GM21526 (cell line): ENCODE data around the gene SLC15A5.

ENCODE experiments used
- ATAC-seq: cut with Tn5 transposase; IDR thresholded peaks from one replicate; pipeline ENCODE4 v1.9.1; 2021; ENCODE audit warnings: moderate library complexity; ENCODE audit not compliant: unreplicated experiment, low FRiP score

Gene SLC15A5, protein sequence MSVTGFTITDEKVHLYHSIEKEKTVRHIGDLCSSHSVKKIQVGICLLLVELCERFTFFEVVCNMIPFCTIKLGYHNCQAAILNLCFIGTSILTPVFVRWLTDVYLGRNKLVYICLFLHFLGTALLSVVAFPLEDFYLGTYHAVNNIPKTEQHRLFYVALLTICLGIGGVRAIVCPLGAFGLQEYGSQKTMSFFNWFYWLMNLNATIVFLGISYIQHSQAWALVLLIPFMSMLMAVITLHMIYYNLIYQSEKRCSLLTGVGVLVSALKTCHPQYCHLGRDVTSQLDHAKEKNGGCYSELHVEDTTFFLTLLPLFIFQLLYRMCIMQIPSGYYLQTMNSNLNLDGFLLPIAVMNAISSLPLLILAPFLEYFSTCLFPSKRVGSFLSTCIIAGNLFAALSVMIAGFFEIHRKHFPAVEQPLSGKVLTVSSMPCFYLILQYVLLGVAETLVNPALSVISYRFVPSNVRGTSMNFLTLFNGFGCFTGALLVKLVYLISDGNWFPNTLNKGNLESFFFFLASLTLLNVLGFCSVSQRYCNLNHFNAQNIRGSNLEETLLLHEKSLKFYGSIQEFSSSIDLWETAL

DNA sequence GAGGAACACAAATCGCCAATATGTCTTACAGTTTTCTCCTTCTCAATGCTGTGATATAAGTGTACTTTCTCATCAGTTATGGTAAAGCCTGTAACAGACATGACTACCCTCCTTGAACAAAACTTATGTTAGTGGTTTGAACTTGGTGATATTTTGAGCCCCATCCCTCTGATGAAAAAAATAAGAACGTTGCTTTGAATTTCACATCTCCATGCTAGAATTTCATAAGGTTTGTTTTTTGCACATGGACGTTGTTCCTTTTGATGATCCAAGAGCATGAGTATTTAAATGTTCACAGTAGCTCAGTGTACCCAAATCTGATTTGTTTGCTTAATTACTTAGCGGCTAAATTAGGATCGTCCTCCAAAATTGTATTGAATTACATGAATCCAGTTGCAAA, at the start of gene SLC15A5:
TSS of gene SLC15A5 (minus strand) at position 101 of the 400 bp plus-strand sequence. CDS start at position 101, 0 bp downstream.
- no peak for ATAC-seq

DNA sequence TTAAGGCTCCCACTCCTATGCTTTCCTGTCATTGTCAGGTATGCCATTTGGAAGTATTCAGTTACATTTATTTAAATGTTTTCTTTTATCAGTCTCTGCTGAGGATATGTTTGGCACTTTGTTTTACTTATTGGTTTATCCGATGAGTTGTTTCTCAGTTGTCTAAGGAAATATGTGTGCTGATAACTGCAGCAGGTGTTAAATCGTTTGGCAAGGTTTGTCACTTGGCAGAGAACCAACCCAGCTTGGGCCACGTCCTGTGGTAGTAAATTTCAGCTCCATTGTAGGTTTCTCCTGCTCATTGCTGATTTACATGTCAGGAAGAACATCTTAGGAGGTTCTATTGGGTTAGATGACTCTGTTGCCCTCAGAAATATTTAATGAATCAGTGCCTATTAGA, 47.9 kb upstream of the SLC15A5 start:
- ATAC-seq: no peak

DNA sequence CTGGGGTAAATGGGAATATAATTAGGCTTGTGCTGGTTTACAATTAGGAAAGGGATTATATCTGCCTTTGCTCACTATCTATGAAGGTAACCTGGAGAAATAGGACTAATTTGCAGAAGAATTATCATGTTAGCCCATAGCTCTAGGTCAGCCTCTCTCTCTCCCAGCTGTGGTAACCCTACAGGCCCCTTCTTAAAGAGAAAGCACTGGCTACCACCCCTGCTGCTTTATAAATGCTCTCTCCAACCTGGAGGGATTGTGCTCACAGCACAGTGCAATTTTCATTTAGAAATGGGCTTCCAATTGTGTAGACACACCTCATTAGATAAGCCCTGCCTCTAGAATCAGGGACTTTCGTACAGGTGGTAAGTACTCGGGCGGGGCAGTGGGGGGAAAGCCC, 47.3 kb upstream of the SLC15A5 start:
- ATAC-seq: no peak

DNA sequence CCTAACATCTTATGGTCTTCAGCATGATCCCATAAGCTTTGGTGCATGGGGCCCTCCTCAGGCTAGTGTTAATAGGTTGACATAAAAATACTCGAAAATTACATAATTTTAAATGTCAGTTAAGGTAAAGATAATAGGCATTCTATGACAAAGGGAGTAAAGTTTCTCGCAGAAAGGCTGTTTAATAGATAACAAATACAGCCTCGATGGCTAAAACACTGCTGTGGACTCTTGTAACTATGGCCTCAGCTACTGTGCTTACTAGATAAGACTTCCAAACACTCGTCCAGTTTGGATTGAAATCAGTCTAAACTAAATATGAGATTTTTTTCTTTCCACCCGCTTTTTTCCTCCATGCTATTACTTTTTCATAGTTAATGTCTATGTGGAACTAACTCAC, 46.8 kb upstream of the SLC15A5 start:
- ATAC-seq: no peak

GRCh38 chr12:16323638-16324037, 46.2 kb upstream of the SLC15A5 start:
- no peak for ATAC-seq

- no peak for ATAC-seq
Measured at GRCh38 chr12:16323010-16323409, 45.5 kb upstream of the SLC15A5 start.

- no peak for ATAC-seq
Measured at GRCh38 chr12:16310934-16311333, 33.4 kb upstream of the SLC15A5 start.

DNA sequence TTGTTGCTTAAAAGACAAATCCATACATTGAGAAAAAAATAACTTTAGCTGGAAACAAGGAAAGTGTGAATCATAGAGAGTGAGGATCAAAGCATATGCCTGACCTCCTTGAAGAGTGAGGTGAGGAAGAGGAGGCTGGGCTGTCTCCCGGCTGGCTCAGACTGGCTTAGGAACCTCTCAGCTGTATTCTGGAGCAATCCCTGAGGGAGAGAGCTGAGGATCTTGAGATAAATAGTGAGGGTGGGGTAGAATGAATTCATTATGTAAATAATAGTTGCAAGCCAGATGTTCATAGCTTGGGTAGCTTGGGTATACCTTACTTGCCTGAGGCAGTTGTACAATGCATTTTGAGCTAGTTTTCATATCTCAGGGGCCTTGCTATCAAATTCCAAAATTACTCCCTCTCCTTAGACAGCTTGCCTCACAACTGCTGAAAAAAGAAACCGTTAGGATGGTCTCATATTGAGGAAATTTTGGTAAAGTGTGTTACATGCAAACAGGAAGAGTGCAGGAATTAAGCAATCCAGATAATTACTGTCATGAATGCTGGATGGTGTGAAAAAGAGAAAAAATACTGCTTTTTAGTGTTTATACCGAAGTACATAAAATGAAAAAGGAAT, 30.5 kb upstream of the SLC15A5 start:
- ATAC-seq: no peak

GRCh38 chr12:16303939-16304338, 26.5 kb upstream of the SLC15A5 start:
- no peak for ATAC-seq

- ATAC-seq: no peak
Measured at GRCh38 chr12:16300736-16301135, 23.3 kb upstream of the SLC15A5 start.

- no peak for ATAC-seq
Measured at GRCh38 chr12:16300122-16300521, 22.6 kb upstream of the SLC15A5 start.

DNA sequence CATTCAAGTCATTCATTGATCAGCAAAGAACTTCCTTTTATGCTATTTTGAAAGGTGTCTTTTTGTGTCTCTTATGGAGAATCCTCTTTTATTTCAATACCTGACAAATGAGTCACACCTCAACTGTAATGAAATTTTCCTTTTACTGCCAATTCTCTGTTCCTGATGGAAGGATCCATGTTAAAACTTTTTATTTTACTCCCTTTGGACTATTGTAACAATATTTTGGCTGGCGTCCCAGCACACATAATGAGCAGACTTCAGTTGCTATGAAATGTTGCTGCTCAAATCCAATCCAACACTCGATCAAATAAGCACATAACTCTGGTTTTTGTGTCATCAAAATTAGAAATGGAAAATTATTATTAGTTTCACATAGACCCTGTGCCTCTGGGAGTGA, 21.9 kb upstream of the SLC15A5 start:
- no peak for ATAC-seq

GRCh38 chr12:16297521-16297920, 20.0 kb upstream of the SLC15A5 start:
- no peak for ATAC-seq

- no peak for ATAC-seq
Measured at GRCh38 chr12:16294376-16294956, 17.0 kb upstream of the SLC15A5 start.

GRCh38 chr12:16291032-16291431, 13.5 kb upstream of the SLC15A5 start:
- ATAC-seq: no peak

DNA sequence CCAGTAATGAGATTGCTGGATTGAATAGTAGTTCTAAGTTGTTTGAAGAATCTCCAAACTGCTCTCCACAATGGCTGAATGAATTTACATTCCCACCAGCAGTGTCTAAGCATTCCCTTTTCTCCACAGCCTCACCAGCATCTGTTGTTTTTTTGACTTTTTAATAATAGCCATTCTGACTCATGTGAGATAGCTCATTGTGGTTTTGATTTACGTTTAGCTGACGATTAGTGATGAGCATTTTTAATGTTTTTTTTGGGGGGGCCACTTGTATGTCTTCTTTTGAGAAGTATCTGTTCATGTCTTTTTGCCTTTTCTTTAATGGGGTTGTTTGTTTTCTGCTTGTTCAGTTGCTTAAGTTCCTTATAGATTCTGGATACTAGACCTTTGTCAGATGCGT, 8.1 kb upstream of the SLC15A5 start:
- no peak for ATAC-seq

- ATAC-seq: no peak
Measured at GRCh38 chr12:16282978-16283377, 5.5 kb upstream of the SLC15A5 start.

DNA sequence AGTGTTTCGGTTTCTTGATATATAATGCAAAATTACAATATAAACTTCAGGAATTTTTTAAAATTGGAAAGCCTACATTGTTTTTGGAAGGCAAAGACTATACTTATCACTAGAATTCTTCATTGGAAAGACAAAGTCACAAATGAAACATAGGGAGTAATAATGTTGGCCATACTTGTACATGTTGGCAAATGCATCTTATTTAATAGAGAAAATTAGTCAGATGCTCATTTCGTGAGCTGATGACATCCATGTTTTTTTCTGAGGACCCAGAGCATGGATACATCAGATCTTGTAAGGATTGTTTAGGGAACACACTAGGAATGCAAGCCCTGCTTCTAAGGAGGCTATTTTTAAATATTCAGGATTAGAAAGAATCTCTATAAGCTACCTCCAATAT, 4.6 kb upstream of the SLC15A5 start:
- ATAC-seq: no peak

- no peak for ATAC-seq
Measured at GRCh38 chr12:16281157-16281556, 3.7 kb upstream of the SLC15A5 start.

DNA sequence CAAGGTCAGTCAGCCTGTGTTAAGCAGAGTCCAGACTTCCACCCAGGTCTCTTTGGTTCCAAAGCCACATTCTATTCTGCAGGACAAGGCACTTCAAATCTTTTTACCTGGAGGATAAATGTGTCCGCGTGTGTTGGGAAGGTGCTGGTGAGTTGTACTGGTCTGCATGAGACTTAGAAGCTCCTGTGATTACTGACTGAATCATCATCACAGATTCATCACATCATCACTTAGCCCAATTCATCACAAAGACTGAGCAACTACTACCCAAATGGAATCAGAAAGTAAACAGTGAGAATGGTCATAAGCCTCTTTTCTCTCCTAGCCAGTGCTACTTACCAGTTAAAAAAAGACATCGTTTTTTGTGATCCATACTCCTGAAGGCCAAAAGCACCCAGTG, 5.3 kb downstream of the SLC15A5 start:
- no peak for ATAC-seq

- no peak for ATAC-seq
Measured at GRCh38 chr12:16271062-16271461, 6.4 kb downstream of the SLC15A5 start.
